Transverse colon (tissue), 4 donors: ENCODE measurements around the gene TOMM6. TPM values are rescaled to one million over a fixed set of nuclear protein-coding genes. Genes with fewer than 3 reads are reported as not detected.

Experiments
- DNase-seq: peaks from one replicate; pipeline ENCODE4 v3.0.0-alpha.2; 2019
- H3K27ac ChIP-seq, 4 donors: fragments of 200-600 bp; sonication (generic); 2 replicates each; pipeline ENCODE4 v1.5.1; 2016 to 2018; ENCODE audit warnings: inconsistent platforms in 4 of 4
- H3K27me3 ChIP-seq: fragments of 200-600 bp; sonication (generic); 2 replicates; pipeline ENCODE4 v1.5.1; 2017; ENCODE audit warnings: inconsistent platforms
- H3K36me3 ChIP-seq, 4 donors: fragments of 200-600 bp; sonication (generic); 2 replicates each; pipeline ENCODE4 v1.5.1; 2017 to 2019; ENCODE audit warnings: inconsistent platforms in 4 of 4
- H3K4me1 ChIP-seq, 4 donors: fragments of 200-600 bp; sonication (generic); 2 replicates each; pipeline ENCODE4 v1.5.1; 2017 to 2020; ENCODE audit warnings: inconsistent platforms in 4 of 4
- H3K4me3 ChIP-seq, 4 donors: fragments of 200-600 bp; sonication (generic); 1 replicate in 1 of 4; 2 replicates in 3 of 4; pipeline versions ENCODE4 v1.5.1 to v1.6.1; 2017 to 2019; ENCODE audit warnings: inconsistent platforms in 4 of 4
- H3K9me3 ChIP-seq, 2 donors: fragments of 200-600 bp; sonication (generic); 2 replicates each; pipeline ENCODE4 v1.5.1; 2017 to 2019; ENCODE audit warnings: inconsistent platforms in 2 of 2
- EP300 ChIP-seq: sonication (generic); formaldehyde crosslinking; IDR thresholded peaks from one replicate; pipeline ENCODE4 v1.6.1; 2017; ENCODE audit warnings: antibody characterized with exemption, low read depth
- POLR2A ChIP-seq: fragments of 450-650 bp; IDR thresholded peaks from one replicate; pipeline ENCODE4 v1.6.1; 2016; ENCODE audit warnings: antibody characterized with exemption, mild to moderate bottlenecking, moderate library complexity
- POLR2AphosphoS5 ChIP-seq, 3 donors: sonication (generic); formaldehyde crosslinking; IDR thresholded peaks; one replicate each; pipeline ENCODE4 v1.6.1; 2016; ENCODE audit warnings: antibody characterized with exemption in 3 of 3
- WGBS, 2 donors: methylation state at CpG; one replicate each; pipeline ENCODE4 v1.1.5; 2018; ENCODE audit warnings: low coverage in 1 of 2; 5-methylcytosine and 5-hydroxymethylcytosine counted together
- in situ Hi-C, 4 donors: fragments of 200-750 bp; cut with MboI; loops; one replicate each; pipeline versions ENCODE4 v1.15.0 to v1.15.1; 2017; ENCODE audit warnings: low sequenced_read_pairs in 3 of 4, low pct_ligation_motif_present in 1 of 4, low pct_unique_long_range_greater_than_20kb in 1 of 4
- intact Hi-C: fragments of 100-400 bp; cut with DNase I; formaldehyde crosslinking; loops from one replicate; pipeline ENCODE4 v1.15.1; 2023; ENCODE audit warnings: low total_unique reads
- total RNA-seq, 4 donors: library from RNA; depleted of rRNA; stranded (reverse); fragments of >200 nt; gene quantifications; one replicate each; pipeline ENCODE4 v1.1.0, GENCODE V29; 2016
- TF ChIP-seq, protein P1 (sequence below), 5 experiments: fragments of 200-600 bp in 3 of 5; fragments of 450-650 bp in 2 of 5; sonication (generic) in 3 of 5; IDR thresholded peaks; 1 replicate in 2 of 5; 2 replicates in 3 of 5; pipeline ENCODE4 v1.5.1; 2016 to 2017; ENCODE audit warnings: antibody characterized with exemption in 5 of 5, inconsistent platforms in 3 of 5, mild to moderate bottlenecking in 2 of 5, moderate library complexity in 1 of 5

Gene TOMM6
- total RNA-seq = 10 to 100 TPM; 24.1 to 93.1 (median 85.6) TPM

DNA sequence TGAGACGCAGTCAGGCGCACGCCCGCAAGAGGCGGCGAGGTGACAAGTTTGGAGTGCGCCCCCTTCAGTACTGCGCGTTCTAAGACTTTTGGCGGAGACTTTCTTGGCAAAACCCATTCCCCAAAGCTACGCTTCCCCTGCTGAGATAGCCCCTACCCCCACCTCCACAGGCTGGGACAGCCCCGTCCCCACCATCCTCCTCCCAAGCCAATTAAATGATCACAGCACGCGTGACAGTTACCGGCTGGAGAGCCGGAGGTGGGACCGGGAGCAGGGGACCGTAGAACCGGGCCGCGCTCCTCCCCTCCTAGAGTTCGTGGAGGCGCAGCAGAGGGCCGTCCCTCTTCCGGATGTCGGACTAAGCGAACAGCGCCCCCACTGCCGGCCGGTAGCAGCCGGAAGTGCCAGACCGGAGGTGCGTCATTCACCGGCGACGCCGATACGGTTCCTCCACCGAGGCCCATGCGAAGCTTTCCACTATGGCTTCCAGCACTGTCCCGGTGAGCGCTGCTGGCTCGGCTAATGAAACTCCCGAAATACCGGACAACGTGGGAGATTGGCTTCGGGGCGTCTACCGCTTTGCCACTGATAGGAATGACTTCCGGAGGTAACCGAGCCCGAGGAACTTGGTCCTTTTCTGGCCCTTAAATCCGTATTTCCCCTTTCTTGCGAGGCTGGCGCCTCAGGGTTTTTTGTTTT is at the start of gene TOMM6:
TSS of gene TOMM6 (plus strand) at position 476 of the 699 bp plus-strand sequence. CDS start at position 480, 4 bp downstream.
- Histone ChIP-seq H3K4me3 (peak within 1 kb of the TSS; percentile 70 to 96 (median 90)), H3K36me3 (peaks cover 0 to 14% (median 5%) of the 10 kb centered on the region in 4 donors), H3K9me3 (no peaks in the 10 kb centered on the region), H3K4me1 (peaks cover 7 to 18% (median 17%) of the 10 kb centered on the region in 4 donors), H3K27me3 (no peaks in the 10 kb centered on the region), H3K27ac (peak within 1 kb of the TSS; percentile 93 to 96 (median 94))
- 0% methylated on average over 52 of the region's 55 CpGs; no CpG with 5 or more reads in 1 of the 2 donors for WGBS, 2 donors
- in situ Hi-C loops (loop anchor here in 2 of 4 donors (5.0 to 25.0 kb wide), 3 partner anchors 125 to 257 kb away; partner anchors contain the start of genes BYSL (in 1 of the 2) and MED20 (in 1 of the 2)), intact Hi-C loops (loop anchor here (5.0 kb wide), 1 partner anchor 135 kb away; the partner anchor contains the start of genes BYSL and MED20)
- peak; percentile 97 for DNase-seq
- TF ChIP-seq EP300 (no peak), POLR2AphosphoS5 (IDR thresholded peaks at IDR 0.05) (peak; percentile 93 to 96 (median 94)), POLR2A (peak; percentile 90)
- TF ChIP-seq, protein P1, sequence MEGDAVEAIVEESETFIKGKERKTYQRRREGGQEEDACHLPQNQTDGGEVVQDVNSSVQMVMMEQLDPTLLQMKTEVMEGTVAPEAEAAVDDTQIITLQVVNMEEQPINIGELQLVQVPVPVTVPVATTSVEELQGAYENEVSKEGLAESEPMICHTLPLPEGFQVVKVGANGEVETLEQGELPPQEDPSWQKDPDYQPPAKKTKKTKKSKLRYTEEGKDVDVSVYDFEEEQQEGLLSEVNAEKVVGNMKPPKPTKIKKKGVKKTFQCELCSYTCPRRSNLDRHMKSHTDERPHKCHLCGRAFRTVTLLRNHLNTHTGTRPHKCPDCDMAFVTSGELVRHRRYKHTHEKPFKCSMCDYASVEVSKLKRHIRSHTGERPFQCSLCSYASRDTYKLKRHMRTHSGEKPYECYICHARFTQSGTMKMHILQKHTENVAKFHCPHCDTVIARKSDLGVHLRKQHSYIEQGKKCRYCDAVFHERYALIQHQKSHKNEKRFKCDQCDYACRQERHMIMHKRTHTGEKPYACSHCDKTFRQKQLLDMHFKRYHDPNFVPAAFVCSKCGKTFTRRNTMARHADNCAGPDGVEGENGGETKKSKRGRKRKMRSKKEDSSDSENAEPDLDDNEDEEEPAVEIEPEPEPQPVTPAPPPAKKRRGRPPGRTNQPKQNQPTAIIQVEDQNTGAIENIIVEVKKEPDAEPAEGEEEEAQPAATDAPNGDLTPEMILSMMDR (IDR thresholded peaks at IDR 0.05) = peak; percentile 89 to 99 (median 95)

DNA sequence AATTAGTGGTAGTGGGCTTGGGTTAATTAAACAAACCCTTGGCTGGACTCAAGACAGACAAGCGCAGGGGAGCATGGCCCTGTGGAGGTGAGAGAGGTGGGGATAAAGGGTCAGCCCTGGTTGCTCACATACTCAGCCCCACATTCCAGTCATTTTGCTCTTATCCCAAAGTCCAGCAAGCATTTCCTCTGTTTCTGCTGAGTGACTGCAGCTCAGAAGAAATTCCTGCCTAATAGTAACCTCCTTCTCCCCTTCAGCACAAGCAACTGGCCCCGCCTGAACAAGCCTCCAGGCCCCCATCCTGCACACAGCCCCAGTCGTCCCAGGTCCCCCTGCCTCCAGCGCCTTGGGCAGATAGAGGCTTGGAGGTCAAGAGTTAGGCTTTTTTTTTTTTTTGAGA is 48.5 kb upstream of the TOMM6 start:
- Histone ChIP-seq H3K4me1 (peaks cover 14 to 29% (median 24%) of the 10 kb centered on the region in 4 donors), H3K9me3 (no peaks in the 10 kb centered on the region), H3K27ac (no peak overlapping the region), H3K27me3 (no peaks in the 10 kb centered on the region), H3K36me3 (no peaks in the 10 kb centered on the region), H3K4me3 (no peak overlapping the region)
- intact Hi-C loops (no loop called here), in situ Hi-C loops (no loop called here)
- DNase-seq = no peak
- 82 to 100% methylated on average over 1 to 4 of the region's 4 CpGs for WGBS, 2 donors
- TF ChIP-seq, protein P1 (IDR thresholded peaks at IDR 0.05) = no peak
- TF ChIP-seq EP300 (no peak), POLR2A (no peak)

DNA sequence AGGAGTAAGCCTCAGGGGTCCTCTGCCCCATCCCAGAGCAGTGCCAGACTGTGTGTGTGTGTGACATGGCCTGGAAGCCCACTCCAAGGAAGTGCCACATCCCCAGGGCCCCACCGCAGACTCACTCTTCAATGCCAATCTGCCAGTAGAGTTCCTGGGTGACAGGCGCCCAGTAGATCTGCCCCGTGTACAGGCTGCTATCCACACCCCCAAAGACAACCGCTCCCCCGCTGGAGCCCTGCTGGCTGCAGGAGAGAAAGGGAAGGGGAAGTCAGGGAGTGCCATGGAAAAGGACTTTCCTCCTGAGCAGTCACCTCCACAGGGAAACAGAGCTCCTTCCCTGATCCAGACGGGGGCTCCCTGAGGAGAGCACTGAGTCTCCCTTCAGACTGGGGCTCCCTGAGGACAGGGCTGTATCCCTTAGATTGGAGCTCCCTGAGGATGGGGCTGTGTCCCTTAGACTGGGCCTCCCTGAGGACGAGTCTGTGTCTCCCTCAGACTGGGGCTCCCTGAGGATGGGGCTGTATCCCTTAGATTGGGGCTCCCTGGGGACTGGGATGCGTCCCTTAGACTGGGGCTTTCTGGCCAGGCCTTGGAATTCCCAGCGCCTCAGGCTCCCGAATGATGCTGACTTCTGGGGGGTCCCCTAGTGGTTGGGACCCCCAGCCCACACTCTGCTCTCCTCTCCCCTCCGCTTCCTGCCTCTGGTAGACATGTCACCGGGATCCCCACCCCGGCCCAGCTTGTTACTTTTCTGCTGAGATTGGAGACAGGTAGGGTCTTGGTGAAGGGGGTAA is 46.9 kb upstream of the TOMM6 start:
- WGBS, 2 donors = 76 to 87% methylated on average over 3 to 13 of the region's 13 CpGs
- TF ChIP-seq, protein P1 (IDR thresholded peaks at IDR 0.05) = no peak
- no peak for TF ChIP-seq POLR2AphosphoS5 (IDR thresholded peaks at IDR 0.05)
- TF ChIP-seq POLR2A = no peak
- TF ChIP-seq EP300 = no peak
- intact Hi-C loops (no loop called here), in situ Hi-C loops (no loop called here)
- H3K4me3 ChIP-seq = no peak overlapping the region
- peak overlapping the region; percentile 81 to 90 (median 85) for H3K27ac ChIP-seq
- peaks cover 14 to 29% (median 24%) of the 10 kb centered on the region in 4 donors for H3K4me1 ChIP-seq
- no peaks in the 10 kb centered on the region for H3K9me3 ChIP-seq
- no peaks in the 10 kb centered on the region for H3K27me3 ChIP-seq
- DNase-seq = no peak
- no peaks in the 10 kb centered on the region for H3K36me3 ChIP-seq
